NCI-H146 treated with DMSO at 0.1 percent for 48 hours (cell line): ENCODE data around the gene NECAB2.
A peak's percentile ranks its signal among the peaks of the same experiment; 100 is the strongest.

Experiments
- DNase-seq: peaks from one replicate; lab custom pipeline; 2025; ENCODE audit not compliant: unreplicated experiment; lab: John Stamatoyannopoulos, UW

Gene NECAB2

GRCh38 chr16:84042308-84042878 is 74.3 kb downstream of the NECAB2 start, which contains the start of gene SLC38A8:
SLC38A8 (minus strand) TSS chr16:84042795; CDS start chr16:84042157, 638 bp downstream.
- no peak for DNase-seq

GRCh38 chr16:84042879-84043485 is 74.9 kb downstream of the NECAB2 start:
- DNase-seq: peak; percentile 73

GRCh38 chr16:84043486-84044117 is 75.6 kb downstream of the NECAB2 start:
- DNase-seq: peak; percentile 65

- DNase-seq: peak; percentile 9
These were observed 76.1 kb downstream of the NECAB2 start for GRCh38 chr16:84044118-84044488.

- DNase-seq: no peak
These were observed 77.2 kb downstream of the NECAB2 start for GRCh38 chr16:84045001-84045817.

GRCh38 chr16:84045818-84046470 is 77.9 kb downstream of the NECAB2 start:
- no peak for DNase-seq

GRCh38 chr16:84047206-84047605 is 79.2 kb downstream of the NECAB2 start:
- DNase-seq: no peak

- DNase-seq: no peak
These were observed 79.6 kb downstream of the NECAB2 start for GRCh38 chr16:84047626-84048025.

GRCh38 chr16:84048270-84048669 is 80.2 kb downstream of the NECAB2 start:
- DNase-seq: peak; percentile 22

- no peak for DNase-seq
These were observed 80.8 kb downstream of the NECAB2 start for GRCh38 chr16:84048871-84049270.

GRCh38 chr16:84049403-84050060 is 81.5 kb downstream of the NECAB2 start:
- DNase-seq: no peak

- DNase-seq: no peak
These were observed 82.3 kb downstream of the NECAB2 start for GRCh38 chr16:84050316-84050715.

GRCh38 chr16:84052071-84052622 is 84.1 kb downstream of the NECAB2 start:
- DNase-seq: no peak
